Activated CD8-positive, alpha-beta T cell treated with anti-CD3 and anti-CD28 coated beads, Interleukin-2, amount 10 ng/mL, durations not matched to agents 7 days and 5 days (primary cell): ENCODE results near the gene MARCHF6. TPM values are rescaled to one million over a fixed set of nuclear protein-coding genes. Genes with fewer than 3 reads are reported as not detected.
"Not testable (repeated sequence)": the region's sequence is repeated elsewhere in the genome, so short reads cannot be mapped to it uniquely, and the experiment has no call there.

Experiments used
- ATAC-seq: fragments of 150-1000 bp; cut with Tn5 transposase; one replicate; pipeline ENCODE4 v1.10.0; 2021; ENCODE audit warnings: moderate library complexity
- CTCF ChIA-PET: fragments of 350-600 bp; sonication (Branson Sonifier 250); formaldehyde crosslinking; loops from one replicate; lab custom pipeline; 2021; ENCODE audit warnings: antibody characterized with exemption; lab: Charles Lee
- POLR2A ChIA-PET: fragments of 350-600 bp; sonication (Branson Sonifier 250); formaldehyde crosslinking; loops from one replicate; lab custom pipeline; 2021; ENCODE audit warnings: antibody characterized with exemption; lab: Charles Lee
- DNase-seq: peaks from one replicate; pipeline ENCODE4 v3.0.0-alpha.2; 2020
- H3K27ac Mint-ChIP-seq: one replicate; pipeline ENCODE4 v1.8.0; 2021; ENCODE audit warnings: mild to moderate bottlenecking, mixed read lengths
- H3K27me3 Mint-ChIP-seq: one replicate; pipeline ENCODE4 v1.8.0; 2021; ENCODE audit warnings: low read depth, mixed read lengths
- H3K36me3 Mint-ChIP-seq: one replicate; pipeline ENCODE4 v1.8.0; 2021; ENCODE audit warnings: low read depth, mixed read lengths
- H3K4me1 Mint-ChIP-seq: one replicate; pipeline ENCODE4 v1.8.0; 2021; ENCODE audit warnings: low read depth, mixed read lengths
- H3K4me3 Mint-ChIP-seq: one replicate; pipeline ENCODE4 v1.8.0; 2021; ENCODE audit warnings: mild to moderate bottlenecking, mixed read lengths
- H3K9me3 Mint-ChIP-seq: one replicate; pipeline ENCODE4 v1.8.0; 2022; ENCODE audit warnings: mixed read lengths; ENCODE audit not compliant: insufficient read depth
- total RNA-seq, 2 experiments: library from RNA; stranded (reverse); gene quantifications; one replicate each; pipeline ENCODE4 v1.2.3, GENCODE V29; 2021

Gene MARCHF6
- total RNA-seq = 10 to 100 TPM; 72.2 to 80.5 TPM

DNA sequence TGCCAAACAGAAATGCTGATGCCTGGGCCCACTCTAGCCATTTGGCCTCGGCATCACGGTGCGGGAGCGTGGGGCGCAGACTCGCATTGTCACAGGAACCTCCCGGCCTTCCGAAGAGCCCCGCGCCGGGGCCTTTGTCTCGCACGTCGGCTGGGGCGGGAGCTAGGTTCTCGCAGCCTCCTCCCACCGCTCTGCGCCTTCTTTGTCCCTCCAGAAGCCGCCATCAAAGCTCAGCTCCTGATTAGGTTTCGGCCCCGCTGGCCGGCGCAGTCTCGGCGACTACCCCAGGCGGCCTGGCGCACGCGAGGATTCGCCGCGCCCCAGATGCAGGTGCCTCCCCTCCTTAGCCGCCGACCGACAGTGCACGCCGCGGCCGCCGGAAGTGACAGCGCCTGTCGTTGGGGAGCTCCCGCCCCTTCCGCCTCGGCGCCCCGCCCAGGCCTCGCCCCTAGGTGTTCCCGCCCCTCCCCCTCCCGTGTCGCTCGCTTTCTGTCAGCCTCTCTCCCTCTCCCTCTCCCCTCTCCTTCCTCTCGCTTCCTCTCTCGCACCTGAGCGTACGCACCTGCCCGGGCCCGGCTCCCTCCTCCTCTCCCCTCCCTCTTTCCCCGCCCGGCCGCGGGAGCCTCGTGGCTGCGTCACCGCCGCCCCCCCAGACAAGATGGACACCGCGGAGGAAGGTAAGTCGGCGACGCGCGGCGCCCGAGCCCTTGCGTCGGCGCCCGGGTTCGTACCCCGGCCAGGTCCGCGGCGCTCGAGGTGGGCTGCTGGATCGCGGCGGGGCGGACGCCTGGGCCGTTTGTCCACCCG, at the start of gene MARCHF6:
Gene MARCHF6, plus strand, starts transcription at position 455 of the 807 bp plus-strand sequence. Its CDS starts 204 bp downstream, at position 659.
- CTCF ChIA-PET = interaction anchor here (1.0 to 3.3 kb wide), 6 partner anchors 11 to 90 kb away, joined by 3 to 19 read pairs (median 4); no protein-coding TSS in a partner anchor
- POLR2A ChIA-PET = interaction anchor here (0.6 to 3.0 kb wide), 22 partner anchors 9 to 799 kb away, joined by 3 to 17 read pairs (median 4); partner anchors contain the start of genes ATPSCKMT and CCT5
- Mint-ChIP-seq H3K4me3 (peak within 1 kb of the TSS; percentile 99), H3K9me3 (no peaks in the 10 kb centered on the region), H3K27ac (peak within 1 kb of the TSS; percentile 99), H3K27me3 (no peaks in the 10 kb centered on the region), H3K4me1 (peaks cover 29% of the 10 kb centered on the region), H3K36me3 (peaks cover 2% of the 10 kb centered on the region)
- peak; percentile 96 for DNase-seq
- ATAC-seq = peak; percentile 92

GRCh38 chr5:10303699-10304170, 49.8 kb upstream of the MARCHF6 start:
- CTCF ChIA-PET = interaction anchor here (0.8 to 1.0 kb wide), 2 partner anchors 20 to 25 kb away, joined by 3 read pairs; no protein-coding TSS in a partner anchor
- POLR2A ChIA-PET = no interaction called here
- Mint-ChIP-seq H3K4me3 (no peak overlapping the region), H3K9me3 (no peaks in the 10 kb centered on the region), H3K36me3 (no peaks in the 10 kb centered on the region), H3K27ac (no peak overlapping the region), H3K27me3 (peaks cover 32% of the 10 kb centered on the region), H3K4me1 (peaks cover 5% of the 10 kb centered on the region)
- DNase-seq (no peak), ATAC-seq (no peak)

DNA sequence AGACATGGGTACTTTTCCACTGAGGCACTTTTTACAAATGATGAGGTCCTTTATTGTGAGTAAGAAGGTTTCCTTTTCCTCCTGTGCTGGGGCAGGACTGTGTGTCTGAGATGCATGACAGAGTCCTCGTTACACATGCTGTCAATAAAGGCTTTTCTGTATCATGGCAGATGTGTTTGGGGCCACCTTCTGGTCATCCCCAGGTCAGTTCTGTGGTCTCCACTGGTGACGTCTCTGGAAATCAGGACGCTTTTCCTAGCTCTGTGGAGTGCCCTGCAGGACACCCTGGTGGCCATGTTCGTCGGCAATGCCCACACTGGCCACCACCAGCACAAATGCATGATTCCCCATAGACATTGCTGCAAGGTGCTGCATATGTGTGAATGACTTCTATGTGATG, 48.6 kb upstream of the MARCHF6 start:
- ChIA-PET POLR2A (no interaction called here), CTCF (no interaction called here)
- ATAC-seq = no peak
- Mint-ChIP-seq H3K27ac (no peak overlapping the region), H3K4me1 (peaks cover 5% of the 10 kb centered on the region), H3K9me3 (no peaks in the 10 kb centered on the region), H3K4me3 (no peak overlapping the region), H3K27me3 (peaks cover 34% of the 10 kb centered on the region), H3K36me3 (no peaks in the 10 kb centered on the region)
- DNase-seq = no peak

DNA sequence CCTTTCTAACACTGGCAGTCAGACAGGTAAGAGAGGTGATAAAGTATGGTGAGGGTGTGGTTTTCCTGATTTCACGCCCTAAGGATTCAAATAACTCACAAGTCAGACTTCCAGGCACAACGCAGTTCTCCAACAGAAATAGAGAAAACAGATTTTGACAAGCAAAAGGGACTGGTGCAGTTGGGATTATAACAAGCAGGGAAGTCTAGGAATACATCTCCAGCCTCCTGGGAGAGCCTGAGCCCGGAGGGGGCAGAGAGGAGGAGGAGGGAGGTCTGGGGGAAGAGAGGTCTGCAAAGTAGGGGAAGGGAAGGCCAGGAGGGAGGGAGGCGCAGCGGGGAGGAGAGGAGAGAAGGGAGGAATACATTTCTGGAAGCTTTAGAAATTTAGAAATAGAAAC, 47.4 kb upstream of the MARCHF6 start:
- no peak for ATAC-seq
- Mint-ChIP-seq H3K9me3 (no peaks in the 10 kb centered on the region), H3K4me3 (no peak overlapping the region), H3K27me3 (peaks cover 37% of the 10 kb centered on the region), H3K36me3 (no peaks in the 10 kb centered on the region), H3K27ac (no peak overlapping the region), H3K4me1 (peaks cover 10% of the 10 kb centered on the region)
- no peak for DNase-seq
- ChIA-PET CTCF (no interaction called here), POLR2A (no interaction called here)

GRCh38 chr5:10306806-10307205, 46.7 kb upstream of the MARCHF6 start:
- DNase-seq = no peak
- H3K4me1 Mint-ChIP-seq = peaks cover 10% of the 10 kb centered on the region
- H3K9me3 Mint-ChIP-seq = no peaks in the 10 kb centered on the region
- H3K27ac Mint-ChIP-seq = no peak overlapping the region
- POLR2A ChIA-PET = no interaction called here
- ATAC-seq = no peak
- peaks cover 37% of the 10 kb centered on the region for H3K27me3 Mint-ChIP-seq
- CTCF ChIA-PET = no interaction called here
- H3K4me3 Mint-ChIP-seq = peak overlapping the region; percentile 72
- H3K36me3 Mint-ChIP-seq = no peaks in the 10 kb centered on the region

DNA sequence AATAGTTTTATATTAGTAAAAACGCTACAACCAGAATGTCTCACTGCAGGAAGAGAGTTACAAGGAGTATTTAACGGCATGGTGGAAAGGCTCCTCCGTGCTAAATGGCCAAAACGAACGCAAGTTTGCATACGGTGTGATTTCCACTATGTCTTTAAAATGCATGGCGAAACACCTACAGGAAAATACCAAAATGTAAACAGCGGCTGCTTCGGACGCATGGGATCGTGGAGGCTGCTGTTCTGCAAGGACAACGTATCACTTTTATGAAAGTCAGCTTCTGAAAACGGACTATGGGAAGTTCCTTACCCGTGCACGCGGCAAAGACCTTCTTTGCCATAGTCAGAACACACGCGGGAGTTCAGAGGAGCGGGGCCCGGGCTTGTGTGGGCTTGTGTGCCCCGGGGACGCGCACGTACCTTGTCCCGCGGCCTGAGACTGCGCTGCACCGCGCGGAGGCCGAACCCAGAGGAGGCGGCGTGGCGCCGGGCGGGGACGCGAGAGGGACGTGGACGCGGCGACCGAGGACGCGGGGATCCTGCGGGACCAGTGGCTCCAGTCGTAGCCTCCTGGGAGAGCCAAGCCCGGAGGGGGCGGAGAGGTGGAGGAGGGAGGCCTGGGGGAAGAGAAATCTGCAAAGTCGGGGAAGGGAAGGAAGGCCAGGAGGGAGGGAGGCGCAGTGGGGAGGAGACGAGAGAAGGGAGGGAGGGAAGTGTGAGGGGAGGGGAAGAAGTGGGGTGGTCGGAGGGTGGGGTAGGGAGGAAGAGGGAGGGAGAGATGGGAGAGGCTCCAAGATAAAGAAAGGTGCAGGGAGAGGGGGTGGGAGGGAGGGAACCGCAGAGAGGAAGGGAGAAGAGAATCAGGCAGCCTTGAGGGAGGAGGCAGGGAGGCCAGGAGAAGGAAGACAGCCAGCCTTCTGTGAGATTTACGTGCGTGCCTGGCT, 46.0 kb upstream of the MARCHF6 start, which contains the start of gene CMBL:
Gene CMBL, minus strand, starts transcription at position 697 of the 943 bp plus-strand sequence. CDS start 17,140 bp downstream, outside the sequence.
- DNase-seq = peak; percentile 29
- ChIA-PET POLR2A (no interaction called here), CTCF (no interaction called here)
- H3K27ac Mint-ChIP-seq = no peak within 1 kb of the TSS
- H3K9me3 Mint-ChIP-seq = no peaks in the 10 kb centered on the region
- peaks cover 37% of the 10 kb centered on the region for H3K27me3 Mint-ChIP-seq
- peak; percentile 91 for ATAC-seq
- peak within 1 kb of the TSS; percentile 72 for H3K4me3 Mint-ChIP-seq
- H3K36me3 Mint-ChIP-seq = no peaks in the 10 kb centered on the region
- peaks cover 10% of the 10 kb centered on the region for H3K4me1 Mint-ChIP-seq

DNA sequence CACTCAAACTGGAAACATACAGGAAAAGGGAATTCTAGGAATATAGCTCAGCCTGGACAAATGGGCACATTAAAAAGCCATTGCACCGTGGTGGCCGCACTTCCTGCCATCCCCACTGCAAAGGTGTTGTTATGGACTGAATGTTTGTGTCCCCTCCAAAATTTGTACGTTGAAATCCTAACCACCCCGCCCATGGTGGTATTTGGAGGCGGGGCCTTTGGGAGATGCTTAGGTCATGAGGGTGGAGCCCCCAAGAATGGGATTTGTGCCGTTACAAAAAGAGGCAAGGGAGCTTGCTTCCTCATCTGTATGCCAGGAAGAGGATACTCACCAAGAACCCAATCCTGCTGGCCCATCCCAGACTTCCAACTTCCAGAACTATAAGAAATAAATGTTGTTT, 44.7 kb upstream of the MARCHF6 start:
- ChIA-PET POLR2A (no interaction called here), CTCF (no interaction called here)
- peaks cover 38% of the 10 kb centered on the region for H3K27me3 Mint-ChIP-seq
- no peak for DNase-seq
- no peak for ATAC-seq
- H3K4me3 Mint-ChIP-seq = no peak overlapping the region
- no peak overlapping the region for H3K27ac Mint-ChIP-seq
- H3K4me1 Mint-ChIP-seq = peaks cover 10% of the 10 kb centered on the region
- no peaks in the 10 kb centered on the region for H3K9me3 Mint-ChIP-seq
- H3K36me3 Mint-ChIP-seq = no peaks in the 10 kb centered on the region

- H3K4me1 Mint-ChIP-seq = peaks cover 10% of the 10 kb centered on the region
- peaks cover 38% of the 10 kb centered on the region for H3K27me3 Mint-ChIP-seq
- ChIA-PET POLR2A (no interaction called here), CTCF (interaction anchor here (1.9 kb wide), 1 partner anchor 54 kb away, joined by 6 read pairs; no protein-coding TSS in a partner anchor)
- DNase-seq (no peak), ATAC-seq (no peak)
- no peaks in the 10 kb centered on the region for H3K36me3 Mint-ChIP-seq
- H3K27ac Mint-ChIP-seq = no peak overlapping the region
- H3K9me3 Mint-ChIP-seq = no peaks in the 10 kb centered on the region
- no peak overlapping the region for H3K4me3 Mint-ChIP-seq
Observed at GRCh38 chr5:10310066-10310779, 43.3 kb upstream of the MARCHF6 start.

- DNase-seq, ATAC-seq, H3K4me3 Mint-ChIP-seq, H3K36me3 Mint-ChIP-seq, H3K27ac Mint-ChIP-seq, H3K4me1 Mint-ChIP-seq, H3K9me3 Mint-ChIP-seq, POLR2A ChIA-PET: not testable (repeated sequence)
- peaks cover 32% of the 10 kb centered on the region for H3K27me3 Mint-ChIP-seq
- CTCF ChIA-PET = interaction anchor here (1.9 kb wide), 1 partner anchor 54 kb away, joined by 6 read pairs; no protein-coding TSS in a partner anchor
Observed at GRCh38 chr5:10310835-10311570, 42.5 kb upstream of the MARCHF6 start.

DNA sequence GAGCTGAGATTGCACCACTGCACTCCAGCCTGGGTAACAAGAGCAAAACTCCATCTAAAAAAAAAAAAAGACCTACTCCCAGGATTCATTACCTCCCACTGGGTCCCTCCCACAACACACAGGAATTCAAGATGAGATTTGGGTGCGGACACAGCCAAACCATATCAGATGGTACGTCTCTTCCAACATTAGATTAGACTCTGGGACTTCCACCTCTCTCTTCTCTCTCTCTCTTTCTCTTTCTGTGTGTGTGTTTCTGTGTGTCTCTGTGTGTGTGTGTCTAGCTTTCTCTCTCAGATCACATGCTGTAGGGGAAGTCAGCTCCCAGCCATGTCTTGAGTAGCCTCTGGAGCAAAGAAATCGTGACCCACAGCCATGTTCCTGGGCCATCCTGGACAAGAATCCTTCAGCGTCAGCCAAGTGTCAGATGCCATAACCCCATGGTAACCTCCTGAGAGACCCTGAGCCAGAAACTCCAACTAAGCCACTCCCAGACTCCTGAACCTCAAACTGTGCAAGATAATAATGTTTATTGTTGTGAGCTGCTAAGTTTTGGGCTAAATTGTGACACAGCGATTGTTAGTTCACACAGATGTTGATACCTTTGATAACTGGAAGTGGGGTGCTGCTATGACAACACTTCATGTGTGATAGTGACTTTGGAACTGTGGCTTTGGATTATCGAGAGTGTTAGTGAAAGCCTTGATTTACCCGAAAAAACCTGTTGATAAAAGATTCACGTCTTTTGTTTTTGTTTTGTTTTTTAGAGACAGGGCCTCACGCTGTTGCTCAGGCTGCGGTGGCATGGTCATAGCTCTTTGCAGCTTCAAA, 41.7 kb upstream of the MARCHF6 start:
- Mint-ChIP-seq H3K4me3 (no peak overlapping the region), H3K9me3 (no peaks in the 10 kb centered on the region), H3K4me1 (peaks cover 10% of the 10 kb centered on the region), H3K27ac (no peak overlapping the region), H3K27me3 (peaks cover 24% of the 10 kb centered on the region), H3K36me3 (no peaks in the 10 kb centered on the region)
- no peak for DNase-seq
- POLR2A ChIA-PET = no interaction called here
- no peak for ATAC-seq
- CTCF ChIA-PET = interaction anchor here (1.9 kb wide), 1 partner anchor 53 kb away, joined by 6 read pairs; no protein-coding TSS in a partner anchor
